Keratinocyte (primary cell): Measurements from ENCODE around the gene DDX42. TPM values are rescaled to one million over a fixed set of nuclear protein-coding genes. Genes with fewer than 3 reads are reported as not detected.

Experiments used
- DNase-seq: peaks from one replicate; pipeline ENCODE4 v3.0.0-alpha.2; 2011; ENCODE audit warnings: low read depth, missing footprints, low spot score
- FAIRE-seq: peaks from 2 replicates; lab custom pipeline; 2011; peaks lifted over from hg19 to GRCh38; lab: Jason Lieb, UNC
- H2AFZ ChIP-seq: 2 replicates; pipeline ENCODE4 v1.6.0; 2012; ENCODE audit warnings: low read length, control low read depth, inconsistent platforms; ENCODE audit not compliant: control insufficient read depth
- H3K27ac ChIP-seq: 2 replicates; pipeline ENCODE4 v1.5.1; 2011; ENCODE audit warnings: low read length; ENCODE audit not compliant: control insufficient read depth, insufficient read depth
- H3K27me3 ChIP-seq: 3 replicates; pipeline ENCODE4 v1.6.0; 2011; ENCODE audit warnings: low read length; ENCODE audit not compliant: control insufficient read depth, insufficient read depth; ENCODE audit errors: extremely low read depth
- H3K36me3 ChIP-seq, 2 experiments: 2 replicates in 1 of 2; 3 replicates in 1 of 2; pipeline ENCODE4 v1.5.1; 2011; ENCODE audit warnings: low read length in 2 of 2, mild to moderate bottlenecking in 1 of 2; ENCODE audit not compliant: control insufficient read depth in 2 of 2, insufficient read depth in 2 of 2; ENCODE audit errors: extremely low read depth in 1 of 2
- H3K4me1 ChIP-seq: 3 replicates; pipeline ENCODE4 v1.5.1; 2011; ENCODE audit warnings: low read length; ENCODE audit not compliant: control insufficient read depth, insufficient read depth; ENCODE audit errors: extremely low read depth
- H3K4me2 ChIP-seq: 3 replicates; pipeline ENCODE4 v1.6.0; 2011; ENCODE audit warnings: low read depth, low read length; ENCODE audit not compliant: control insufficient read depth, insufficient read depth; ENCODE audit errors: extremely low read depth
- H3K4me3 ChIP-seq, 3 experiments: fragments of 200-600 bp in 1 of 3; sonication (generic) in 1 of 3; 2 replicates in 2 of 3; 3 replicates in 1 of 3; pipeline ENCODE4 v1.5.1; 2011 to 2016; ENCODE audit warnings: low read length in 3 of 3, mild to moderate bottlenecking in 3 of 3, control low read depth in 2 of 3, inconsistent platforms in 1 of 3, low read depth in 1 of 3, mixed read lengths in 1 of 3, mixed run types in 1 of 3, moderate library complexity in 1 of 3; ENCODE audit not compliant: control insufficient read depth in 2 of 3, insufficient read depth in 2 of 3; ENCODE audit errors: extremely low read depth in 1 of 3
- H3K79me2 ChIP-seq: 2 replicates; pipeline ENCODE4 v1.6.0; 2012; ENCODE audit warnings: low read length; ENCODE audit not compliant: control insufficient read depth, insufficient read depth
- H3K9ac ChIP-seq: 3 replicates; pipeline ENCODE4 v1.6.0; 2011; ENCODE audit warnings: low read length; ENCODE audit not compliant: control insufficient read depth, insufficient read depth; ENCODE audit errors: extremely low read depth
- H3K9me1 ChIP-seq: 3 replicates; pipeline ENCODE4 v1.6.0; 2011; ENCODE audit warnings: low read length; ENCODE audit not compliant: control insufficient read depth, insufficient read depth; ENCODE audit errors: extremely low read depth
- H3K9me3 ChIP-seq: 2 replicates; pipeline ENCODE4 v1.5.1; 2012; ENCODE audit warnings: low read depth, low read length; ENCODE audit not compliant: control insufficient read depth
- H4K20me1 ChIP-seq: 3 replicates; pipeline ENCODE4 v1.6.0; 2011; ENCODE audit warnings: low read length; ENCODE audit not compliant: control insufficient read depth, insufficient read depth; ENCODE audit errors: extremely low read depth
- EZH2 ChIP-seq: IDR thresholded peaks from one replicate; pipeline ENCODE4 v1.6.1; 2012; ENCODE audit warnings: inconsistent platforms, mild to moderate bottlenecking, low read length, moderate library complexity
- dilution Hi-C: fragments of 300-500 bp; cut with MboI; formaldehyde crosslinking; loops from one replicate; pipeline ENCODE4 v1.7.0; 2020; ENCODE audit warnings: low sequenced_read_pairs; ENCODE audit not compliant: extremely low pct_ligation_motif_present
- polyA plus RNA-seq, 5 experiments: library from polyadenylated mRNA; depleted of rRNA in 3 of 5; stranded (reverse) in 3 of 5; stranded (forward) in 1 of 5; unstranded in 1 of 5; fragments of >200 nt; gene quantifications; 1 replicate in 1 of 5; 2 replicates in 3 of 5; 3 replicates in 1 of 5; pipeline versions ENCODE4 v1.2.1 to v1.2.3, GENCODE V29; 2011 to 2012; ENCODE audit warnings: missing spikeins in 2 of 5, low read depth in 1 of 5, low replicate concordance in 1 of 5
- TF ChIP-seq, protein P1 (sequence below), 3 experiments: IDR thresholded peaks in 1 of 3; conservative IDR thresholded peaks in 1 of 3; optimal IDR thresholded peaks in 1 of 3; 2 replicates in 2 of 3; 3 replicates in 1 of 3; pipeline versions ENCODE3 to v1.5.1; 2011; ENCODE audit warnings: low read length in 3 of 3, mild to moderate bottlenecking in 3 of 3, moderate library complexity in 2 of 3, control low read depth in 1 of 3, inconsistent platforms in 1 of 3; ENCODE audit not compliant: insufficient read depth in 2 of 3; ENCODE audit errors: extremely low read depth in 1 of 3

DDX42 gene
- polyA plus RNA-seq, 1 donor (not counting 4 experiments of a cell fraction or from before 2014, with no cell fraction given): 116 TPM

- Histone ChIP-seq H3K79me2 (peaks cover 4% of the 10 kb centered on the region), H3K27ac (no peak overlapping the region), H3K4me3 (no peak overlapping the region), H3K4me2 (no peak overlapping the region), H3K27me3 (no peaks in the 10 kb centered on the region), H3K9me1 (no peaks in the 10 kb centered on the region), H4K20me1 (no peaks in the 10 kb centered on the region), H3K36me3 (peaks cover 27 to 43% of the 10 kb centered on the region in 2 experiments), H3K4me1 (no peaks in the 10 kb centered on the region), H3K9me3 (no peaks in the 10 kb centered on the region), H3K9ac (no peak overlapping the region), H2AFZ (no peak overlapping the region)
- dilution Hi-C loops: no loop called here
- TF ChIP-seq, protein P1, sequence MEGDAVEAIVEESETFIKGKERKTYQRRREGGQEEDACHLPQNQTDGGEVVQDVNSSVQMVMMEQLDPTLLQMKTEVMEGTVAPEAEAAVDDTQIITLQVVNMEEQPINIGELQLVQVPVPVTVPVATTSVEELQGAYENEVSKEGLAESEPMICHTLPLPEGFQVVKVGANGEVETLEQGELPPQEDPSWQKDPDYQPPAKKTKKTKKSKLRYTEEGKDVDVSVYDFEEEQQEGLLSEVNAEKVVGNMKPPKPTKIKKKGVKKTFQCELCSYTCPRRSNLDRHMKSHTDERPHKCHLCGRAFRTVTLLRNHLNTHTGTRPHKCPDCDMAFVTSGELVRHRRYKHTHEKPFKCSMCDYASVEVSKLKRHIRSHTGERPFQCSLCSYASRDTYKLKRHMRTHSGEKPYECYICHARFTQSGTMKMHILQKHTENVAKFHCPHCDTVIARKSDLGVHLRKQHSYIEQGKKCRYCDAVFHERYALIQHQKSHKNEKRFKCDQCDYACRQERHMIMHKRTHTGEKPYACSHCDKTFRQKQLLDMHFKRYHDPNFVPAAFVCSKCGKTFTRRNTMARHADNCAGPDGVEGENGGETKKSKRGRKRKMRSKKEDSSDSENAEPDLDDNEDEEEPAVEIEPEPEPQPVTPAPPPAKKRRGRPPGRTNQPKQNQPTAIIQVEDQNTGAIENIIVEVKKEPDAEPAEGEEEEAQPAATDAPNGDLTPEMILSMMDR (optimal IDR thresholded peaks at IDR 0.05 in 1 of 3, IDR thresholded peaks at IDR 0.05 in 1 of 3, conservative IDR thresholded peaks at IDR 0.05 in 1 of 3; ENCODE audit: extremely low read depth in 1 of 3, insufficient read depth in 2 of 3, low read length in 3 of 3): no peak
- no peak for TF ChIP-seq EZH2
- FAIRE-seq: no peak
- DNase-seq: no peak
Measured at GRCh38 chr17:63804328-63804727, 30.4 kb downstream of the DDX42 start.

- no peaks in the 10 kb centered on the region for H3K4me1 ChIP-seq
- no peaks in the 10 kb centered on the region for H3K9me1 ChIP-seq
- DNase-seq (no peak), FAIRE-seq (peak; percentile 5)
- dilution Hi-C loops: no loop called here
- H3K4me2 ChIP-seq: no peak overlapping the region
- no peaks in the 10 kb centered on the region for H4K20me1 ChIP-seq
- no peak overlapping the region for H3K4me3 ChIP-seq
- peaks cover 28 to 41% of the 10 kb centered on the region in 2 experiments for H3K36me3 ChIP-seq
- H3K27ac ChIP-seq: no peak overlapping the region
- H3K27me3 ChIP-seq: no peaks in the 10 kb centered on the region
- TF ChIP-seq, protein P1 (optimal IDR thresholded peaks at IDR 0.05 in 1 of 3, IDR thresholded peaks at IDR 0.05 in 1 of 3, conservative IDR thresholded peaks at IDR 0.05 in 1 of 3; ENCODE audit: extremely low read depth in 1 of 3, insufficient read depth in 2 of 3, low read length in 3 of 3): no peak
- TF ChIP-seq EZH2: no peak
- H3K9ac ChIP-seq: no peak overlapping the region
- no peak overlapping the region for H2AFZ ChIP-seq
- peaks cover 2% of the 10 kb centered on the region for H3K79me2 ChIP-seq
- H3K9me3 ChIP-seq: no peaks in the 10 kb centered on the region
Measured at GRCh38 chr17:63805591-63805990, 31.6 kb downstream of the DDX42 start.
